Suprapubic skin (tissue), 3 donors: ENCODE data around the gene YWHAQ.
"Not testable (repeated sequence)": the region's sequence is repeated elsewhere in the genome, so short reads cannot be mapped to it uniquely, and the experiment has no call there.

Experiments
- POLR2AphosphoS5 ChIP-seq, 3 donors: sonication (generic); formaldehyde crosslinking; IDR thresholded peaks; one replicate each; pipeline ENCODE4 v1.6.1; 2017; ENCODE audit warnings: antibody characterized with exemption in 3 of 3
- TF ChIP-seq, protein P1 (sequence below), 2 donors: fragments of 200-600 bp in 1 of 2; fragments of 450-650 bp in 1 of 2; sonication (generic) in 1 of 2; IDR thresholded peaks; one replicate each; pipeline ENCODE4 v1.5.1; 2016 to 2019; ENCODE audit warnings: antibody characterized with exemption in 2 of 2, mild to moderate bottlenecking in 1 of 2, moderate library complexity in 1 of 2

- TF ChIP-seq POLR2AphosphoS5 (IDR thresholded peaks at IDR 0.05), result not testable (repeated sequence)
- TF ChIP-seq, protein P1, sequence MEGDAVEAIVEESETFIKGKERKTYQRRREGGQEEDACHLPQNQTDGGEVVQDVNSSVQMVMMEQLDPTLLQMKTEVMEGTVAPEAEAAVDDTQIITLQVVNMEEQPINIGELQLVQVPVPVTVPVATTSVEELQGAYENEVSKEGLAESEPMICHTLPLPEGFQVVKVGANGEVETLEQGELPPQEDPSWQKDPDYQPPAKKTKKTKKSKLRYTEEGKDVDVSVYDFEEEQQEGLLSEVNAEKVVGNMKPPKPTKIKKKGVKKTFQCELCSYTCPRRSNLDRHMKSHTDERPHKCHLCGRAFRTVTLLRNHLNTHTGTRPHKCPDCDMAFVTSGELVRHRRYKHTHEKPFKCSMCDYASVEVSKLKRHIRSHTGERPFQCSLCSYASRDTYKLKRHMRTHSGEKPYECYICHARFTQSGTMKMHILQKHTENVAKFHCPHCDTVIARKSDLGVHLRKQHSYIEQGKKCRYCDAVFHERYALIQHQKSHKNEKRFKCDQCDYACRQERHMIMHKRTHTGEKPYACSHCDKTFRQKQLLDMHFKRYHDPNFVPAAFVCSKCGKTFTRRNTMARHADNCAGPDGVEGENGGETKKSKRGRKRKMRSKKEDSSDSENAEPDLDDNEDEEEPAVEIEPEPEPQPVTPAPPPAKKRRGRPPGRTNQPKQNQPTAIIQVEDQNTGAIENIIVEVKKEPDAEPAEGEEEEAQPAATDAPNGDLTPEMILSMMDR (IDR thresholded peaks at IDR 0.05), result not testable (repeated sequence)
Observed at GRCh38 chr2:9611549-9611912, 19.3 kb downstream of the YWHAQ start.
